CD14-positive monocyte (primary cell): ENCODE data around the gene UBE2O. TPM values are rescaled to one million over a fixed set of nuclear protein-coding genes. Genes with fewer than 3 reads are reported as not detected.

Source experiments
- DNase-seq, 3 donors: peaks; one replicate each; pipeline ENCODE4 v3.0.0-alpha.2; 2011 to 2022
- H2AFZ ChIP-seq: 2 replicates; pipeline ENCODE4 v1.6.0; 2012; ENCODE audit warnings: mild to moderate bottlenecking, low read depth, low read length, inconsistent platforms; ENCODE audit not compliant: insufficient read depth, poor library complexity, severe bottlenecking
- H3K27ac ChIP-seq, 2 donors: 1 replicate in 1 of 2; 2 replicates in 1 of 2; pipeline ENCODE4 v1.5.1; 2012 to 2013; ENCODE audit warnings: low read length in 2 of 2, control low read depth in 1 of 2, inconsistent platforms in 1 of 2, low read depth in 1 of 2, mild to moderate bottlenecking in 1 of 2
- H3K27me3 ChIP-seq, 2 donors: one replicate each; pipeline versions ENCODE4 v1.6.0 to v1.6.1; 2011 to 2013; ENCODE audit warnings: low read length in 2 of 2; ENCODE audit not compliant: control insufficient read depth in 2 of 2, insufficient read depth in 2 of 2
- H3K36me3 ChIP-seq, 2 donors: replicated peaks in 1 of 2; 1 replicate in 1 of 2; 2 replicates in 1 of 2; pipeline versions ENCODE4 v1.5.1 to v1.6.1; 2012 to 2013; ENCODE audit warnings: low read length in 2 of 2, control low read depth in 1 of 2, inconsistent platforms in 1 of 2, mild to moderate bottlenecking in 1 of 2; ENCODE audit not compliant: insufficient read depth in 2 of 2, control insufficient read depth in 1 of 2
- H3K4me1 ChIP-seq, 2 donors: 1 replicate in 1 of 2; 2 replicates in 1 of 2; pipeline versions ENCODE4 v1.5.1 to v1.6.1; 2012 to 2013; ENCODE audit warnings: low read length in 2 of 2, control low read depth in 1 of 2, inconsistent platforms in 1 of 2, mild to moderate bottlenecking in 1 of 2, moderate library complexity in 1 of 2; ENCODE audit not compliant: insufficient read depth in 2 of 2, control insufficient read depth in 1 of 2
- H3K4me2 ChIP-seq: replicated peaks from 2 replicates; pipeline ENCODE3; 2012; ENCODE audit warnings: low read length, moderate library complexity, mild to moderate bottlenecking; ENCODE audit not compliant: poor library complexity, severe bottlenecking; ENCODE audit errors: extremely low read depth
- H3K4me3 ChIP-seq, 3 experiments: fragments of 200-600 bp in 1 of 3; sonication (generic) in 1 of 3; replicated peaks in 1 of 3; 1 replicate in 2 of 3; 2 replicates in 1 of 3; pipeline ENCODE4 v1.5.1; 2011 to 2013; ENCODE audit warnings: low read length in 3 of 3, mild to moderate bottlenecking in 3 of 3, control low read depth in 2 of 3, low read depth in 2 of 3, inconsistent platforms in 1 of 3, moderate library complexity in 1 of 3
- H3K79me2 ChIP-seq: 2 replicates; pipeline ENCODE4 v1.6.0; 2012; ENCODE audit warnings: mild to moderate bottlenecking, control low read depth, inconsistent platforms, low read length, moderate library complexity; ENCODE audit not compliant: insufficient read depth
- H3K9ac ChIP-seq: 2 replicates; pipeline ENCODE4 v1.6.0; 2017; ENCODE audit warnings: low read length, mild to moderate bottlenecking; ENCODE audit not compliant: insufficient read depth, poor library complexity, severe bottlenecking
- H3K9me3 ChIP-seq, 2 donors: replicated peaks in 1 of 2; 1 replicate in 1 of 2; 2 replicates in 1 of 2; pipeline versions ENCODE4 v1.5.1 to v1.6.1; 2012 to 2013; ENCODE audit warnings: low read length in 2 of 2, control low read depth in 1 of 2; ENCODE audit not compliant: control insufficient read depth in 1 of 2, insufficient read depth in 1 of 2
- H4K20me1 ChIP-seq: 2 replicates; pipeline ENCODE4 v1.6.0; 2012; ENCODE audit warnings: mild to moderate bottlenecking, low read length, control low read depth, moderate library complexity; ENCODE audit not compliant: insufficient read depth
- H3K27ac Mint-ChIP-seq, 7 donors: one replicate each; pipeline ENCODE4 v1.8.0; 2020; ENCODE audit warnings: mild to moderate bottlenecking in 7 of 7, mixed read lengths in 7 of 7, moderate library complexity in 6 of 7, inconsistent platforms in 2 of 7
- H3K27me3 Mint-ChIP-seq, 3 donors: one replicate each; pipeline ENCODE4 v1.8.0; 2021 to 2022; ENCODE audit warnings: low read depth in 3 of 3, mild to moderate bottlenecking in 3 of 3, mixed read lengths in 3 of 3, moderate library complexity in 3 of 3, inconsistent platforms in 1 of 3
- H3K36me3 Mint-ChIP-seq, 2 donors: one replicate each; pipeline ENCODE4 v1.8.0; 2020; ENCODE audit warnings: mixed read lengths in 2 of 2, inconsistent platforms in 1 of 2, mild to moderate bottlenecking in 1 of 2
- H3K4me1 Mint-ChIP-seq: one replicate; pipeline ENCODE4 v1.8.0; 2020; ENCODE audit warnings: mild to moderate bottlenecking, mixed read lengths
- H3K4me3 Mint-ChIP-seq, 2 donors: one replicate each; pipeline ENCODE4 v1.8.0; 2020; ENCODE audit warnings: mild to moderate bottlenecking in 2 of 2, mixed read lengths in 2 of 2, moderate library complexity in 1 of 2
- H3K9me3 Mint-ChIP-seq, 7 donors: one replicate each; pipeline ENCODE4 v1.8.0; 2020 to 2022; ENCODE audit warnings: mixed read lengths in 7 of 7, mild to moderate bottlenecking in 6 of 7, moderate library complexity in 6 of 7, inconsistent platforms in 2 of 7
- WGBS: methylation state at CpG from one replicate; pipeline ENCODE4 v1.1.5; 2013; ENCODE audit warnings: missing lambda C conversion rate; ENCODE audit not compliant: insufficient coverage; 5-methylcytosine and 5-hydroxymethylcytosine counted together
- intact Hi-C, 2 donors: fragments of 100-400 bp; cut with micrococcal nuclease; formaldehyde crosslinking; loops; one replicate each; pipeline versions ENCODE4 v1.15.0 to v1.15.1; 2023
- polyA plus RNA-seq, 3 donors: library from polyadenylated mRNA; depleted of rRNA in 1 of 3; unstranded in 2 of 3; stranded (reverse) in 1 of 3; fragments of 300-500 nt in 2 of 3; fragments of >200 nt in 1 of 3; fragmentation: Illumina TruSeq in 2 of 3; gene quantifications; 1 replicate in 2 of 3; 2 replicates in 1 of 3; pipeline ENCODE4 v1.2.3, GENCODE V29; 2012 to 2021
- TF ChIP-seq, protein P1 (sequence below): fragments of 200-600 bp; IDR thresholded peaks from one replicate; pipeline ENCODE4 v1.8.0; 2022; ENCODE audit warnings: antibody characterized with exemption, mild to moderate bottlenecking

The UBE2O gene
- polyA plus RNA-seq, 3 donors: 1.3 to 15.1 (median 4.5) TPM

DNA sequence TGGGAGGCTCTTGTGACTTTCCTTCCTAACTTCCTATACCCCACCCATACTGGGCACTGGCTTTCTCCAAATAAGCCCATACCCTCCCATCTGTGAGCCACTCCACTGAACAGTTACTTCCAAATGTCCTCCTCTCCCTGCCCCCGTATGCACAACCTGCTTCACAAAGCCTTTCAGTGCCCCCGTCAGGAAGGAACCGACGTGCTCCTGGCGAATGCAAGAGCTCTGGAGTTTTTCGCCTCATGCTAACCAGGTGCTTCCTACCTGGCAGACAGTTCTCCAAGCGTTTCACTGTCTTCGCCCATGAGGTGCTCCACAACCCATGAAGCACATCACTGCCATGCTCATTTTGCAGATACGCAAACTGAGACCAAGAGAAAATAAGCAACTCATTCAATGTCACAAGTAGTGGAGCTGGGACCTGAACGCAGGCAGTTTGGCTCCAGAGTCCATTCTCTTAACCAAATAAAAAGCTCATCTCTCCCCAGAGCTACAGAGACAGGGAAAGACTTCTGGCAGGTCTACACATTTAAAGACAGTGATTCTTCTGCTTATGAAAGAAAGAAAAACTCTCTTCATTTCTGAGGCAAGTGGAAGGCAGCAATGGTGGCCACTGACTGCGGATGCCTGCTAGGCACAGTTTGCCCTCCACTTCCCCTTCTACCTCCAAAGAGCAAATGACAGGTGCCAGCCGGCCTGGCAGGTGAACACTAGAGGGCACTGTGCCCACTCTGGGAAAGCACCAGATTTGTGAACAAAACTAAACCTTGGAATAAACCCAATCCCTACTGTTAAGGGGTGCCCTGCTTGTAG, 44.7 kb downstream of the UBE2O start:
- no peak overlapping the region for H2AFZ ChIP-seq
- no peak overlapping the region for H3K4me2 ChIP-seq
- peaks cover 10% of the 10 kb centered on the region for H3K79me2 ChIP-seq
- H3K9ac ChIP-seq: no peak overlapping the region
- DNase-seq: peak; percentile 26 to 50 (median 34)
- H3K4me1 Mint-ChIP-seq: peaks cover 34% of the 10 kb centered on the region
- H3K36me3 Mint-ChIP-seq: peaks cover 34 to 46% of the 10 kb centered on the region in 2 donors
- peaks cover 3 to 5% (median 4%) of the 10 kb centered on the region in 3 donors for H3K27me3 Mint-ChIP-seq
- H4K20me1 ChIP-seq: peaks cover 67% of the 10 kb centered on the region
- H3K9me3 Mint-ChIP-seq: peaks cover 0 to 2% (median 0%) of the 10 kb centered on the region in 7 donors
- no peak overlapping the region for H3K27ac Mint-ChIP-seq
- H3K4me3 Mint-ChIP-seq: no peak overlapping the region
- WGBS: 71% methylated on average over 12 of the region's 12 CpGs
- H3K4me3 ChIP-seq: no peak overlapping the region
- H3K27me3 ChIP-seq: no peaks in the 10 kb centered on the region
- TF ChIP-seq, protein P1, sequence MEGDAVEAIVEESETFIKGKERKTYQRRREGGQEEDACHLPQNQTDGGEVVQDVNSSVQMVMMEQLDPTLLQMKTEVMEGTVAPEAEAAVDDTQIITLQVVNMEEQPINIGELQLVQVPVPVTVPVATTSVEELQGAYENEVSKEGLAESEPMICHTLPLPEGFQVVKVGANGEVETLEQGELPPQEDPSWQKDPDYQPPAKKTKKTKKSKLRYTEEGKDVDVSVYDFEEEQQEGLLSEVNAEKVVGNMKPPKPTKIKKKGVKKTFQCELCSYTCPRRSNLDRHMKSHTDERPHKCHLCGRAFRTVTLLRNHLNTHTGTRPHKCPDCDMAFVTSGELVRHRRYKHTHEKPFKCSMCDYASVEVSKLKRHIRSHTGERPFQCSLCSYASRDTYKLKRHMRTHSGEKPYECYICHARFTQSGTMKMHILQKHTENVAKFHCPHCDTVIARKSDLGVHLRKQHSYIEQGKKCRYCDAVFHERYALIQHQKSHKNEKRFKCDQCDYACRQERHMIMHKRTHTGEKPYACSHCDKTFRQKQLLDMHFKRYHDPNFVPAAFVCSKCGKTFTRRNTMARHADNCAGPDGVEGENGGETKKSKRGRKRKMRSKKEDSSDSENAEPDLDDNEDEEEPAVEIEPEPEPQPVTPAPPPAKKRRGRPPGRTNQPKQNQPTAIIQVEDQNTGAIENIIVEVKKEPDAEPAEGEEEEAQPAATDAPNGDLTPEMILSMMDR: peak; percentile 57
- H3K4me1 ChIP-seq: peaks cover 16 to 22% of the 10 kb centered on the region in 2 donors
- peaks cover 23 to 50% of the 10 kb centered on the region in 2 donors for H3K36me3 ChIP-seq
- intact Hi-C loops: loop anchor here in 1 of 2 donors (10.0 kb wide), 1 partner anchor 283 kb away; no protein-coding TSS in a partner anchor
- no peaks in the 10 kb centered on the region for H3K9me3 ChIP-seq
- no peak overlapping the region for H3K27ac ChIP-seq

DNA sequence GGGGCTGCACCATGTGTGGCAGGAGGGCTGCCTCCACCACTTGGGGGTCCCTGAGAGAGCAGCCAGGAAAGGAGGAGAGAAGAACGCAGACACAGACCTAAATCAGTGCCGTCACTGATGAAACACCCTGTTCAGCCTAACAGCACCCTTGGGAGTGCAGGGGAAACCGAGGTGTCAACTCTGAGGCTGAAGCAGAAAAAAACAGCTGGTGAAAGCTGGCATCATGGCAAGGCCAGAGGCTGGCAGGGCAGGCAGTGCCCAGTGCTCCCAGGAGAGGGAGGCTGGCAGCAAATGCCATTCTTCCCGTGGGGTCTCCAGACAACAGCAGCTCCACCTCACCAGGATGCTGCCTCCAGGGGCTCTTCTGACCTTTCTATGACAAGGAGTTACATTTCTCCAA, 45.4 kb downstream of the UBE2O start:
- peaks cover 29 to 51% of the 10 kb centered on the region in 2 donors for H3K36me3 ChIP-seq
- H3K9ac ChIP-seq: no peak overlapping the region
- H4K20me1 ChIP-seq: peaks cover 65% of the 10 kb centered on the region
- H3K79me2 ChIP-seq: peaks cover 10% of the 10 kb centered on the region
- TF ChIP-seq, protein P1: no peak
- no peak overlapping the region for H3K4me3 Mint-ChIP-seq
- intact Hi-C loops: loop anchor here in 1 of 2 donors (10.0 kb wide), 1 partner anchor 283 kb away; no protein-coding TSS in a partner anchor
- WGBS: 100% methylated on average over 3 of the region's 4 CpGs
- peaks cover 16 to 22% of the 10 kb centered on the region in 2 donors for H3K4me1 ChIP-seq
- H3K4me2 ChIP-seq: no peak overlapping the region
- DNase-seq: no peak
- peaks cover 32% of the 10 kb centered on the region for H3K4me1 Mint-ChIP-seq
- no peak overlapping the region for H2AFZ ChIP-seq
- H3K9me3 ChIP-seq: no peaks in the 10 kb centered on the region
- H3K27me3 ChIP-seq: no peaks in the 10 kb centered on the region
- H3K27ac Mint-ChIP-seq: peak overlapping the region in 2 of 7 donors; percentile 41 to 53
- peaks cover 39 to 51% of the 10 kb centered on the region in 2 donors for H3K36me3 Mint-ChIP-seq
- H3K27me3 Mint-ChIP-seq: peaks cover 3 to 5% (median 4%) of the 10 kb centered on the region in 3 donors
- H3K9me3 Mint-ChIP-seq: peaks cover 0 to 2% (median 0%) of the 10 kb centered on the region in 7 donors
- no peak overlapping the region for H3K27ac ChIP-seq
- H3K4me3 ChIP-seq: no peak overlapping the region
